Measurements from ENCODE around the gene FAM227A.

FAM227A gene

DNA sequence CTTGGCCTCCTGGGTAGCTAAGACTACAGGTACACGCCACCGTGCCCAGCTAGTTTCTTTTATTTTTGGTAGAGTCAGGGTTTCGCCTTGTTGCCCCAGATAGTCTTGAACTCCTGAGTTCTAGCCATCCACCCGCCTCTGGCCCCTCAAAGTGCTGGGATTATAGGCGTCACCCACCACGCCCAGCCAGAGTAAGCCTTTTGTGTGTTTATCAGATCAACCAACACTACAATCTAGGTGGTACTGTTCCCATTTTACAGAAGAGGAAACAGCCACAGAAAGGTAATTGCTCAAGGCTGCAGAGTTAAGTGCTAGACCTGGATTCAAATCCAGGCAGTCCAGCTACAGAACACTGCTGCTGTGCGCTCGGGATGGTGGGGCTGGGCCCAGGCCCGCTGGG lies 28.7 kb upstream of the FAM227A start:
- ChIA-PET CTCF (no interaction called here), POLR2A (no interaction called here)
- H3K36me3 ChIP-seq (ENCODE audit: control insufficient read depth in 2 of 2, insufficient read depth in 1 of 2, low read length in 2 of 2) = peaks cover 34 to 73% of the 10 kb centered on the region in 2 experiments
- TF ChIP-seq BCL11B (tag by site-specific recombination; IDR thresholded peaks at IDR 0.05; ENCODE audit: low read depth) (no peak), KLF1 (tag by site-specific recombination; IDR thresholded peaks at IDR 0.05) (peak; percentile 82), ZFP41 (tag by site-specific recombination; IDR thresholded peaks at IDR 0.05; ENCODE audit: borderline replicate concordance) (no peak), ZNF585B (tag by site-specific recombination; IDR thresholded peaks at IDR 0.05) (no peak), WT1 (tag by site-specific recombination; IDR thresholded peaks at IDR 0.05) (no peak), TCF7L2 (IDR thresholded peaks at IDR 0.05; ENCODE audit: borderline replicate concordance, low read depth, low read length) (no peak)
- TF ChIP-seq, protein P1, sequence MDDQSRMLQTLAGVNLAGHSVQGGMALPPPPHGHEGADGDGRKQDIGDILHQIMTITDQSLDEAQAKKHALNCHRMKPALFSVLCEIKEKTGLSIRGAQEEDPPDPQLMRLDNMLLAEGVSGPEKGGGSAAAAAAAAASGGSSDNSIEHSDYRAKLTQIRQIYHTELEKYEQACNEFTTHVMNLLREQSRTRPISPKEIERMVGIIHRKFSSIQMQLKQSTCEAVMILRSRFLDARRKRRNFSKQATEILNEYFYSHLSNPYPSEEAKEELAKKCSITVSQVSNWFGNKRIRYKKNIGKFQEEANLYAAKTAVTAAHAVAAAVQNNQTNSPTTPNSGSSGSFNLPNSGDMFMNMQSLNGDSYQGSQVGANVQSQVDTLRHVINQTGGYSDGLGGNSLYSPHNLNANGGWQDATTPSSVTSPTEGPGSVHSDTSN (CRISPR knock-in tag; IDR thresholded peaks at IDR 0.05) = no peak
- no peaks in the 10 kb centered on the region for H3K9me3 ChIP-seq (ENCODE audit: control insufficient read depth, insufficient read depth, low read depth, low read length)
- H3K27ac ChIP-seq (ENCODE audit: extremely low read depth, low read depth, low read length) = no peak overlapping the region
- H3K4me3 ChIP-seq (ENCODE audit: low read depth, low read length) = no peak overlapping the region
- H3K4me1 ChIP-seq (ENCODE audit: control insufficient read depth, insufficient read depth, low read length) = no peaks in the 10 kb centered on the region

DNA sequence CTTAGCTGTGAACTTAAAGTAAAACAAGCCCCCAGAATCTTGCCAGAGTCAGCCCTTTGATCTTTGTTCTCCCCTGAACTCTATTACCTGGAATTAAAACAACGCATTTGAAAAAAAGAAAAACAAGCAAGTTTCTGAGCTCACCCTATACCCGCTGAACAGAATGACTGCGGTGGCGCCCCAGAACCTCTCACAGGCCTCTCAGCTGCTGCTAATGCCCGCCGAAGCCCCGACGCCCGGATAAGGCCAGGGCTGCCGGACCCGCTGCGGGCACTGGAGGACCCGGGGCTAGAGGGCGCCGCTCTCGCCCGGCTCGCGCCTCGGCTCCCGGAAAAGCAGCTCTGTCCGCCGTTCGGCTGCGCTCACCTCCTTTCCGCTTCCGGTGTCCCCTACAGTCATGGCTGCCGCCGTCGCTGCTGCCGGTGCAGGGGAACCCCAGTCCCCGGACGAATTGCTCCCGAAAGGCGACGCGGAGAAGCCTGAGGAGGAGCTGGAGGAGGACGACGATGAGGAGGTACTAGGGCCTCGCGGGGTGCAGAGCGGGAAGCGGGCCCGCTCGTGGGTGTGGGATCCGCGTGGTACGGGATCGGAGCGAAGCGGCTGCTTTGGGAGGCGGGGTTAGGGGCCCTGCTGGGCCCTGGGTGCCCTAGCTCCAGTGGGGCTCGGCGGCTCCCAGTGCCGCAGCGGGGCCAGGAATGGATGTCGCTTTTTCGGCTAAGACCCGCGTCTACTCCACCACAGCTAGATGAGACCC lies 25.6 kb upstream of the FAM227A start, which contains the start of gene TOMM22:
TSS of gene TOMM22 (plus strand) at position 376 of the 754 bp plus-strand sequence. CDS start at position 398, 22 bp downstream.
- Histone ChIP-seq H3K27ac (ENCODE audit: extremely low read depth, low read depth, low read length) (peak within 1 kb of the TSS; percentile 5), H3K4me3 (ENCODE audit: low read depth, low read length) (peak within 1 kb of the TSS; percentile 94), H3K4me1 (ENCODE audit: control insufficient read depth, insufficient read depth, low read length) (no peaks in the 10 kb centered on the region), H3K9me3 (ENCODE audit: control insufficient read depth, insufficient read depth, low read depth, low read length) (no peaks in the 10 kb centered on the region), H3K36me3 (ENCODE audit: control insufficient read depth in 2 of 2, insufficient read depth in 1 of 2, low read length in 2 of 2) (peaks cover 13 to 41% of the 10 kb centered on the region in 2 experiments)
- ChIA-PET CTCF (interaction anchor here (0.6 to 2.9 kb wide), 29 partner anchors 11 to 1004 kb away, joined by 3 to 31 read pairs (median 3); partner anchors contain the start of gene GTPBP1), POLR2A (interaction anchor here (0.5 to 3.2 kb wide), 17 partner anchors 10 to 728 kb away, joined by 3 to 60 read pairs (median 4); partner anchors contain the start of genes C22orf23, GTPBP1, JOSD1 and PICK1)
- TF ChIP-seq, protein P2, sequence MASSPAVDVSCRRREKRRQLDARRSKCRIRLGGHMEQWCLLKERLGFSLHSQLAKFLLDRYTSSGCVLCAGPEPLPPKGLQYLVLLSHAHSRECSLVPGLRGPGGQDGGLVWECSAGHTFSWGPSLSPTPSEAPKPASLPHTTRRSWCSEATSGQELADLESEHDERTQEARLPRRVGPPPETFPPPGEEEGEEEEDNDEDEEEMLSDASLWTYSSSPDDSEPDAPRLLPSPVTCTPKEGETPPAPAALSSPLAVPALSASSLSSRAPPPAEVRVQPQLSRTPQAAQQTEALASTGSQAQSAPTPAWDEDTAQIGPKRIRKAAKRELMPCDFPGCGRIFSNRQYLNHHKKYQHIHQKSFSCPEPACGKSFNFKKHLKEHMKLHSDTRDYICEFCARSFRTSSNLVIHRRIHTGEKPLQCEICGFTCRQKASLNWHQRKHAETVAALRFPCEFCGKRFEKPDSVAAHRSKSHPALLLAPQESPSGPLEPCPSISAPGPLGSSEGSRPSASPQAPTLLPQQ (tag by site-specific recombination; IDR thresholded peaks at IDR 0.05) = peak; percentile 93
- TF ChIP-seq ZNF830 (tag by site-specific recombination; IDR thresholded peaks at IDR 0.05; ENCODE audit: low read depth) = no peak
- TF ChIP-seq MZF1 (tag by site-specific recombination; IDR thresholded peaks at IDR 0.05; ENCODE audit: borderline replicate concordance) = 0 out of 2 replicates have a peak, but pooled peaks have one; percentile 16
- peak; percentile 93 for TF ChIP-seq ZNF324 (tag by site-specific recombination; IDR thresholded peaks at IDR 0.05)
- TF ChIP-seq ZNF10 (tag by site-specific recombination; IDR thresholded peaks at IDR 0.05) = no peak
- TF ChIP-seq, protein P3, sequence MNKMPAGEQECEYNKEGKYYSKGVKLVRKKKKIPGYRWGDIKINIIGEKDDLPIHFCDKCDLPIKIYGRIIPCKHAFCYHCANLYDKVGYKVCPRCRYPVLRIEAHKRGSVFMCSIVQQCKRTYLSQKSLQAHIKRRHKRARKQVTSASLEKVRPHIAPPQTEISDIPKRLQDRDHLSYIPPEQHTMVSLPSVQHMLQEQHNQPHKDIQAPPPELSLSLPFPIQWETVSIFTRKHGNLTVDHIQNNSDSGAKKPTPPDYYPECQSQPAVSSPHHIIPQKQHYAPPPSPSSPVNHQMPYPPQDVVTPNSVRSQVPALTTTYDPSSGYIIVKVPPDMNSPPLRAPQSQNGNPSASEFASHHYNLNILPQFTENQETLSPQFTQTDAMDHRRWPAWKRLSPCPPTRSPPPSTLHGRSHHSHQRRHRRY (tag by site-specific recombination; IDR thresholded peaks at IDR 0.05) = 0 out of 2 replicates have a peak, but pooled peaks have one; percentile 40
- TF ChIP-seq, protein P4, sequence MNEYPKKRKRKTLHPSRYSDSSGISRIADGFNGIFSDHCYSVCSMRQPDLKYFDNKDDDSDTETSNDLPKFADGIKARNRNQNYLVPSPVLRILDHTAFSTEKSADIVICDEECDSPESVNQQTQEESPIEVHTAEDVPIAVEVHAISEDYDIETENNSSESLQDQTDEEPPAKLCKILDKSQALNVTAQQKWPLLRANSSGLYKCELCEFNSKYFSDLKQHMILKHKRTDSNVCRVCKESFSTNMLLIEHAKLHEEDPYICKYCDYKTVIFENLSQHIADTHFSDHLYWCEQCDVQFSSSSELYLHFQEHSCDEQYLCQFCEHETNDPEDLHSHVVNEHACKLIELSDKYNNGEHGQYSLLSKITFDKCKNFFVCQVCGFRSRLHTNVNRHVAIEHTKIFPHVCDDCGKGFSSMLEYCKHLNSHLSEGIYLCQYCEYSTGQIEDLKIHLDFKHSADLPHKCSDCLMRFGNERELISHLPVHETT (tag by site-specific recombination; IDR thresholded peaks at IDR 0.05) = peak; percentile 96
- peak; percentile 20; the same call in 1 of the 2 replicates for TF ChIP-seq ZNF146 (tag by site-specific recombination; IDR thresholded peaks at IDR 0.05)
- TF ChIP-seq, protein P5, sequence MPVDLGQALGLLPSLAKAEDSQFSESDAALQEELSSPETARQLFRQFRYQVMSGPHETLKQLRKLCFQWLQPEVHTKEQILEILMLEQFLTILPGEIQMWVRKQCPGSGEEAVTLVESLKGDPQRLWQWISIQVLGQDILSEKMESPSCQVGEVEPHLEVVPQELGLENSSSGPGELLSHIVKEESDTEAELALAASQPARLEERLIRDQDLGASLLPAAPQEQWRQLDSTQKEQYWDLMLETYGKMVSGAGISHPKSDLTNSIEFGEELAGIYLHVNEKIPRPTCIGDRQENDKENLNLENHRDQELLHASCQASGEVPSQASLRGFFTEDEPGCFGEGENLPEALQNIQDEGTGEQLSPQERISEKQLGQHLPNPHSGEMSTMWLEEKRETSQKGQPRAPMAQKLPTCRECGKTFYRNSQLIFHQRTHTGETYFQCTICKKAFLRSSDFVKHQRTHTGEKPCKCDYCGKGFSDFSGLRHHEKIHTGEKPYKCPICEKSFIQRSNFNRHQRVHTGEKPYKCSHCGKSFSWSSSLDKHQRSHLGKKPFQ (tag by site-specific recombination; IDR thresholded peaks at IDR 0.05) = peak; percentile 85
- peak; percentile 92 for TF ChIP-seq ZSCAN30 (tag by site-specific recombination; IDR thresholded peaks at IDR 0.05)
- TF ChIP-seq ZNF24 (tag by site-specific recombination; IDR thresholded peaks at IDR 0.05) = peak; percentile 91
- peak; percentile 47 for TF ChIP-seq ZFHX2 (tag by site-specific recombination; conservative IDR thresholded peaks at IDR 0.05)
- no peak; the same call in 1 of the 2 replicates for TF ChIP-seq ZNF366 (tag by site-specific recombination; conservative IDR thresholded peaks at IDR 0.05)
- peak; percentile 97 for TF ChIP-seq YY1 (tag by site-specific recombination; IDR thresholded peaks at IDR 0.05)
- TF ChIP-seq SETDB1 (IDR thresholded peaks at IDR 0.05; ENCODE audit: insufficient read length, low read length) = no peak
- peak; percentile 97 for TF ChIP-seq ZNF501 (tag by site-specific recombination; IDR thresholded peaks at IDR 0.05)
- peak; percentile 87; the same call in 1 of the 2 replicates for TF ChIP-seq ZFP69B (tag by site-specific recombination; IDR thresholded peaks at IDR 0.05)
- TF ChIP-seq TCF7L2 (IDR thresholded peaks at IDR 0.05; ENCODE audit: borderline replicate concordance, low read depth, low read length) = peak; percentile 75; the same call in 1 of the 2 replicates
- 0 out of 2 replicates have a peak, but pooled peaks have one; percentile 17 for TF ChIP-seq EGR2 (tag by site-specific recombination; IDR thresholded peaks at IDR 0.05; ENCODE audit: low read depth)
- TF ChIP-seq SP3 (tag by site-specific recombination; IDR thresholded peaks at IDR 0.05) = peak; percentile 80

Data from HEK293 (cell line).